Choroid plexus epithelial cell (primary cell): ENCODE measurements around the gene PSMB10.

ENCODE experiments used
- DNase-seq: peaks from one replicate; pipeline ENCODE4 v3.0.0-alpha.2; 2010; ENCODE audit warnings: low read depth
- H3K4me3 ChIP-seq: 2 replicates; pipeline ENCODE4 v1.5.1; 2011; ENCODE audit warnings: low read depth, mild to moderate bottlenecking, control low read depth, low read length, moderate library complexity
- CTCF ChIP-seq: conservative IDR thresholded peaks from 2 replicates; pipeline ENCODE4 v1.5.1; 2011; ENCODE audit warnings: low read depth, mild to moderate bottlenecking, control low read depth, inconsistent platforms, low read length, moderate library complexity

The PSMB10 gene

GRCh38 chr16:67936124-67936879 lies at the start of gene PSMB10:
Gene PSMB10 (minus strand): TSS chr16:67936850. CDS start chr16:67936749, 101 bp downstream.
- peak; percentile 83 for DNase-seq
- peak within 1 kb of the TSS; percentile 100 for H3K4me3 ChIP-seq
- TF ChIP-seq CTCF, result peak; percentile 5

GRCh38 chr16:67982011-67982696 lies 45.5 kb upstream of the PSMB10 start:
- DNase-seq, result no peak
- H3K4me3 ChIP-seq, result no peak overlapping the region
- TF ChIP-seq CTCF, result no peak

- no peak within 1 kb of the TSS for H3K4me3 ChIP-seq
- TF ChIP-seq CTCF, result peak; percentile 46
- DNase-seq, result no peak
Observed at GRCh38 chr16:67979955-67980678, 43.5 kb upstream of the PSMB10 start, which contains the start of gene DPEP3. Gene DPEP3 (minus strand): TSS chr16:67980499. CDS start chr16:67980380, 119 bp downstream.

- no peak overlapping the region for H3K4me3 ChIP-seq
- no peak for DNase-seq
- TF ChIP-seq CTCF, result no peak
Observed at GRCh38 chr16:67977469-67978227, 41.0 kb upstream of the PSMB10 start.

GRCh38 chr16:67977005-67977404 lies 40.4 kb upstream of the PSMB10 start:
- DNase-seq, result no peak
- no peak overlapping the region for H3K4me3 ChIP-seq
- TF ChIP-seq CTCF, result no peak

GRCh38 chr16:67976205-67976604 lies 39.6 kb upstream of the PSMB10 start:
- no peak for TF ChIP-seq CTCF
- no peak for DNase-seq
- H3K4me3 ChIP-seq, result no peak overlapping the region
